Measurements from ENCODE around the gene NXNL1. TPM values are rescaled to one million over a fixed set of nuclear protein-coding genes. Genes with fewer than 3 reads are reported as not detected.

The NXNL1 gene
- total RNA-seq, 4 donors from 2014 or later = not detected

- Histone ChIP-seq H3K27ac (replicated peaks in 1 of 4) (no peak overlapping the region), H3K4me1 (peaks cover 2 to 21% (median 18%) of the 10 kb centered on the region in 4 donors), H3K27me3 (peaks cover 0 to 26% (median 0%) of the 10 kb centered on the region in 4 donors), H3K9me3 (no peaks in the 10 kb centered on the region), H3K4me3 (no peak overlapping the region), H3K36me3 (no peaks in the 10 kb centered on the region)
- WGBS = 99% methylated on average over 8 of the region's 8 CpGs
- TF ChIP-seq CTCF (IDR thresholded peaks at IDR 0.05) (no peak), POLR2AphosphoS5 (IDR thresholded peaks at IDR 0.05) (no peak), POLR2A (IDR thresholded peaks at IDR 0.05; ENCODE audit: low read depth) (no peak), EP300 (IDR thresholded peaks at IDR 0.05) (no peak)
- no peak for DNase-seq (ENCODE audit: extremely low spot score)
- intact Hi-C loops (cut with DNase I) = loop anchor here (5.0 kb wide), 1 partner anchor 33 kb away; the partner anchor contains the start of gene TMEM221
Observed at GRCh38 chr19:17414097-17414496, 46.6 kb downstream of the NXNL1 start.

DNA sequence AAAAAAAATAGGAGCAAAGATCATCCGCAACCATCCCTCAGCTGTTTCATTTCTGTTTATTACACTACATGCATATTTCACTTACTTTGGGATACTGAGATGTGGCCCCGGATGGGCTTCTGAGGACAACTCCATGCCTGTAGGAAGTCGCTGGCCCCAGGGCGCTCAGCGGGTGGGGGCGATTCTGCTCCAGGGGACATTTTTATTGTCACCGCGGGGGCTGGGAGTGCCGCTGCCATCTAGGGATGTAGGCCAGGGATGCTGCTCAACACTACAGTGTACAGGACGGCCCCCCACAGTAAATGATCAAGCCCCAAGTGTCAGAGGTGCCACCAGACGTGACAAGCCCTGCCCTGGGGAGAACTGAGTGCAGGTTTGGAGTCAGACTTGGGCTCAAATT is 48.9 kb downstream of the NXNL1 start:
- H3K27ac ChIP-seq (replicated peaks in 1 of 4) = no peak overlapping the region
- intact Hi-C loops (cut with DNase I) = loop anchor here (5.0 kb wide), 1 partner anchor 36 kb away; the partner anchor contains the start of gene TMEM221
- peaks cover 0 to 19% (median 0%) of the 10 kb centered on the region in 4 donors for H3K27me3 ChIP-seq
- H3K9me3 ChIP-seq = no peaks in the 10 kb centered on the region
- no peaks in the 10 kb centered on the region for H3K36me3 ChIP-seq
- TF ChIP-seq POLR2AphosphoS5 (IDR thresholded peaks at IDR 0.05) (no peak), EP300 (IDR thresholded peaks at IDR 0.05) (no peak), CTCF (IDR thresholded peaks at IDR 0.05) (no peak), POLR2A (IDR thresholded peaks at IDR 0.05; ENCODE audit: low read depth) (no peak)
- no peak for DNase-seq (ENCODE audit: extremely low spot score)
- H3K4me3 ChIP-seq = no peak overlapping the region
- 90% methylated on average over 11 of the region's 11 CpGs for WGBS
- H3K4me1 ChIP-seq = peaks cover 0 to 24% (median 18%) of the 10 kb centered on the region in 4 donors

GRCh38 chr19:17409990-17410389 is 50.7 kb downstream of the NXNL1 start:
- 79% methylated on average over 9 of the region's 9 CpGs for WGBS

DNA sequence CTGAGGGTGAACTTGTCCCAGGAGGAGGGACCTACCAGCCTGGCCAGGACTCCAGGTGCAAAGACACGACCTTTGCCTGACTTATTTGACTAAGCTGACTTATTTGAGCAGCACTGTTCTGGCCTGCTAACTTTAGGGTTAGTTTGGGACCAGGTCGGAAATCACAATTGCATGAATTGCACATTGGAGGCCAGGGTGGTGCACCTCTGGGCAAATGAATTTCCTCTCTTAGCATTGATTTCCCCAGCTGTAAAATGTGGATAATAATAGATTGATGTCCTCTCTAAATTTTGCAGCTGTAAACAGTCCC is 53.9 kb downstream of the NXNL1 start:
- no peak for DNase-seq (ENCODE audit: extremely low spot score)
- Histone ChIP-seq H3K4me3 (peak overlapping the region; percentile 43 to 56 (median 48)), H3K27ac (replicated peaks in 1 of 4) (peak overlapping the region; percentile 71 to 79 (median 76)), H3K4me1 (peaks cover 5 to 41% (median 27%) of the 10 kb centered on the region in 4 donors), H3K9me3 (no peaks in the 10 kb centered on the region), H3K27me3 (peaks cover 0 to 17% (median 2%) of the 10 kb centered on the region in 4 donors), H3K36me3 (peaks cover 0 to 3% (median 0%) of the 10 kb centered on the region in 4 donors)
- WGBS = 40% methylated on average over 2 of the region's 2 CpGs
- intact Hi-C loops (cut with DNase I) = no loop called here
- TF ChIP-seq POLR2A (IDR thresholded peaks at IDR 0.05; ENCODE audit: low read depth) (no peak), POLR2AphosphoS5 (IDR thresholded peaks at IDR 0.05) (no peak), CTCF (IDR thresholded peaks at IDR 0.05) (no peak), EP300 (IDR thresholded peaks at IDR 0.05) (no peak)

More at GRCh38 chr19:17409990-17410389, 50.7 kb downstream of the NXNL1 start:
- H3K36me3 ChIP-seq = no peaks in the 10 kb centered on the region
- intact Hi-C loops (cut with DNase I) = loop anchor here (5.0 kb wide), 1 partner anchor 37 kb away; the partner anchor contains the start of gene TMEM221
- no peaks in the 10 kb centered on the region for H3K9me3 ChIP-seq
- DNase-seq (ENCODE audit: extremely low spot score) = no peak
- no peak overlapping the region for H3K4me3 ChIP-seq
- H3K4me1 ChIP-seq = peaks cover 5 to 37% (median 31%) of the 10 kb centered on the region in 4 donors
- peaks cover 0 to 8% (median 0%) of the 10 kb centered on the region in 4 donors for H3K27me3 ChIP-seq
- no peak overlapping the region for H3K27ac ChIP-seq (replicated peaks in 1 of 4)
- TF ChIP-seq CTCF (IDR thresholded peaks at IDR 0.05) = no peak
- no peak for TF ChIP-seq POLR2AphosphoS5 (IDR thresholded peaks at IDR 0.05)
- TF ChIP-seq POLR2A (IDR thresholded peaks at IDR 0.05; ENCODE audit: low read depth) = no peak
- TF ChIP-seq EP300 (IDR thresholded peaks at IDR 0.05) = no peak
